Ishikawa (cell line): ENCODE data around the gene UTP25.

ENCODE experiments used
- EGR1 ChIP-seq: IDR thresholded peaks from 2 replicates; pipeline ENCODE4 v1.6.1; 2012
- EP300 ChIP-seq: IDR thresholded peaks from 2 replicates; pipeline ENCODE4 v1.6.1; 2012; ENCODE audit warnings: borderline replicate concordance
- MAX ChIP-seq: IDR thresholded peaks from 2 replicates; pipeline ENCODE4 v1.6.1; 2012
- NFIC ChIP-seq: IDR thresholded peaks from 2 replicates; pipeline ENCODE4 v1.6.1; 2012
- RAD21 ChIP-seq: IDR thresholded peaks from 2 replicates; pipeline ENCODE4 v1.6.1; 2012; ENCODE audit warnings: low read depth
- REST ChIP-seq: IDR thresholded peaks from 2 replicates; pipeline ENCODE4 v1.6.1; 2012; ENCODE audit warnings: low read depth, mild to moderate bottlenecking
- TAF1 ChIP-seq: IDR thresholded peaks from 2 replicates; pipeline ENCODE4 v1.6.1; 2012; ENCODE audit warnings: low read depth, mild to moderate bottlenecking
- TEAD4 ChIP-seq: IDR thresholded peaks from 2 replicates; pipeline ENCODE4 v1.6.1; 2012
- USF1 ChIP-seq: IDR thresholded peaks from 2 replicates; pipeline ENCODE4 v1.6.1; 2012
- YY1 ChIP-seq: IDR thresholded peaks from 2 replicates; pipeline ENCODE4 v1.6.1; 2012; ENCODE audit warnings: low read depth
- ZBTB7A ChIP-seq: IDR thresholded peaks from 2 replicates; pipeline ENCODE4 v1.6.1; 2012; ENCODE audit warnings: low read depth

- TF ChIP-seq REST = no peak
- no peak for TF ChIP-seq USF1
- no peak for TF ChIP-seq EP300
- no peak for TF ChIP-seq MAX
- TF ChIP-seq NFIC = no peak
- TF ChIP-seq RAD21 = no peak
- no peak for TF ChIP-seq YY1
- TF ChIP-seq ZBTB7A = no peak
- no peak for TF ChIP-seq TAF1
- TF ChIP-seq TEAD4 = no peak
- no peak for TF ChIP-seq EGR1
Measured at GRCh38 chr1:209869291-209870149, 41.7 kb downstream of the UTP25 start.
